ENCODE data around the gene NATD1. TPM values are rescaled to one million over a fixed set of nuclear protein-coding genes. Genes with fewer than 3 reads are reported as not detected.

NATD1 gene
- total and polyA plus RNA-seq, 2 of the 8 experiments (the other 6 are each of a cell fraction or from before 2014, with no cell fraction given) = 5.4 to 8.4 TPM

GRCh38 chr17:21214015-21214776 lies 39.0 kb downstream of the NATD1 start, which contains the start of gene TMEM11 (continued):
- TF ChIP-seq E2F6 (IDR thresholded peaks at IDR 0.05) = no peak
- no peak for TF ChIP-seq RXRA (IDR thresholded peaks at IDR 0.05; ENCODE audit: insufficient read depth, low read depth, low read length)
- TF ChIP-seq KDM5A (IDR thresholded peaks at IDR 0.05; ENCODE audit: low read length) = peak; percentile 88
- peak; percentile 73 for TF ChIP-seq KDM4A (IDR thresholded peaks at IDR 0.05; ENCODE audit: low read depth, low read length, severe bottlenecking)
- TF ChIP-seq YY1 (IDR thresholded peaks at IDR 0.05; ENCODE audit: low read depth, low read length) = peak; percentile 97
- no peak for TF ChIP-seq CEBPB (IDR thresholded peaks at IDR 0.05; ENCODE audit: low read depth, low read length)
- TF ChIP-seq POU5F1 (IDR thresholded peaks at IDR 0.05; ENCODE audit: low read depth, low read length) = no peak
- no peak for TF ChIP-seq KDM1A (IDR thresholded peaks at IDR 0.05; ENCODE audit: borderline replicate concordance, low read length)
- peak; percentile 86; the same call in 1 of the 2 replicates for TF ChIP-seq PHF8 (conservative IDR thresholded peaks at IDR 0.05; ENCODE audit: low read depth, low read length)
- no peak for TF ChIP-seq EGR1 (IDR thresholded peaks at IDR 0.05; ENCODE audit: borderline replicate concordance, low read depth, low read length)
- peak; percentile 79 for TF ChIP-seq POLR2AphosphoS5 (IDR thresholded peaks at IDR 0.05; ENCODE audit: low read depth, low read length)
- peak; percentile 55; the same call in 1 of the 2 replicates for TF ChIP-seq CREB1 (IDR thresholded peaks at IDR 0.05)
